ENCODE data around the gene ZAP70. TPM values are rescaled to one million over a fixed set of nuclear protein-coding genes. Genes with fewer than 3 reads are reported as not detected.

ZAP70 gene
- total RNA-seq, 1 experiment from 2014 or later, result 0.61 TPM

- H3K4me3 Mint-ChIP-seq, result no peak overlapping the region
- DNase-seq (ENCODE audit: low spot score) (no peak), ATAC-seq (no peak)
- peaks cover 3% of the 10 kb centered on the region for H3K9me3 Mint-ChIP-seq
- no peak overlapping the region for H3K27ac Mint-ChIP-seq
- no peaks in the 10 kb centered on the region for H3K36me3 Mint-ChIP-seq
- POLR2A ChIA-PET, result no interaction called here
- CTCF ChIA-PET, result interaction anchor here (1.0 to 1.4 kb wide), 4 partner anchors 13 to 133 kb away, joined by 3 to 8 read pairs (median 3); no protein-coding TSS in a partner anchor
- H3K4me1 Mint-ChIP-seq, result peaks cover 27% of the 10 kb centered on the region
- no peaks in the 10 kb centered on the region; the same call in 1 of the 2 replicates for H3K27me3 Mint-ChIP-seq (ENCODE audit: low read depth)
- TF ChIP-seq EMX1 (CRISPR knock-in tag; IDR thresholded peaks at IDR 0.05) (no peak), MXD4 (CRISPR knock-in tag; IDR thresholded peaks at IDR 0.05; ENCODE audit: borderline replicate concordance) (no peak)
These were observed 10.0 kb downstream of the ZAP70 start for GRCh38 chr2:97723156-97724072.

GRCh38 chr2:97724073-97724410 is 10.7 kb downstream of the ZAP70 start:
- peaks cover 3% of the 10 kb centered on the region for H3K9me3 Mint-ChIP-seq
- peaks cover 22% of the 10 kb centered on the region for H3K4me1 Mint-ChIP-seq
- H3K27me3 Mint-ChIP-seq (ENCODE audit: low read depth), result no peaks in the 10 kb centered on the region; the same call in 1 of the 2 replicates
- ChIA-PET CTCF (interaction anchor here (1.0 to 2.8 kb wide), 4 partner anchors 13 to 133 kb away, joined by 3 to 8 read pairs (median 5); no protein-coding TSS in a partner anchor), POLR2A (interaction anchor here (0.5 kb wide), 1 partner anchor 17 kb away, joined by 3 read pairs; no protein-coding TSS in a partner anchor)
- no peak overlapping the region for H3K4me3 Mint-ChIP-seq
- H3K27ac Mint-ChIP-seq, result no peak overlapping the region
- TF ChIP-seq ARID4B (CRISPR knock-in tag; IDR thresholded peaks at IDR 0.05; ENCODE audit: borderline replicate concordance), result no peak
- TF ChIP-seq PREB (CRISPR knock-in tag; IDR thresholded peaks at IDR 0.05; ENCODE audit: borderline replicate concordance), result no peak
- TF ChIP-seq RORB (CRISPR knock-in tag; IDR thresholded peaks at IDR 0.05), result no peak
- no peak for TF ChIP-seq ZNF263 (CRISPR knock-in tag; IDR thresholded peaks at IDR 0.05; ENCODE audit: low read depth)
- TF ChIP-seq USF2 (CRISPR knock-in tag; IDR thresholded peaks at IDR 0.05), result no peak
- TF ChIP-seq ETV6 (CRISPR knock-in tag; IDR thresholded peaks at IDR 0.05), result no peak
- no peak for TF ChIP-seq HMGA2 (CRISPR knock-in tag; IDR thresholded peaks at IDR 0.05)
- no peak for TF ChIP-seq NFYB (CRISPR knock-in tag; conservative IDR thresholded peaks at IDR 0.05; ENCODE audit: low read depth)
- TF ChIP-seq ZNF671 (CRISPR knock-in tag; IDR thresholded peaks at IDR 0.05), result no peak
- no peak for TF ChIP-seq EMX1 (CRISPR knock-in tag; IDR thresholded peaks at IDR 0.05)
- TF ChIP-seq OVOL2 (CRISPR knock-in tag; IDR thresholded peaks at IDR 0.05; ENCODE audit: borderline replicate concordance), result no peak
- no peak for TF ChIP-seq PRRX2 (CRISPR knock-in tag; IDR thresholded peaks at IDR 0.05)
- TF ChIP-seq NR2C2 (CRISPR knock-in tag; IDR thresholded peaks at IDR 0.05), result no peak
- no peak for TF ChIP-seq CTCF (IDR thresholded peaks at IDR 0.05)
- no peak for TF ChIP-seq ZNF416 (CRISPR knock-in tag; IDR thresholded peaks at IDR 0.05)
- TF ChIP-seq ZNF232 (CRISPR knock-in tag; IDR thresholded peaks at IDR 0.05), result no peak
- TF ChIP-seq CREB1 (CRISPR knock-in tag; IDR thresholded peaks at IDR 0.05), result no peak
- no peak for TF ChIP-seq TP53 (CRISPR knock-in tag; IDR thresholded peaks at IDR 0.05)
- ATAC-seq (no peak), DNase-seq (ENCODE audit: low spot score) (no peak)
- no peaks in the 10 kb centered on the region for H3K36me3 Mint-ChIP-seq

Measured in WTC11 (cell line).